Fibroblast of villous mesenchyme (primary cell): Measurements from ENCODE around the gene RPL37A. TPM values are rescaled to one million over a fixed set of nuclear protein-coding genes. Genes with fewer than 3 reads are reported as not detected.

Experiments
- DNase-seq: peaks from one replicate; pipeline ENCODE4 v3.0.0-alpha.2; 2010; ENCODE audit warnings: low read depth
- H3K4me3 ChIP-seq: 2 replicates; pipeline ENCODE4 v1.5.1; 2011; ENCODE audit warnings: low read depth, mild to moderate bottlenecking, low read length
- CTCF ChIP-seq: IDR thresholded peaks from 2 replicates; pipeline ENCODE4 v1.5.1; 2012; ENCODE audit warnings: low read depth, mild to moderate bottlenecking, low read length; ENCODE audit not compliant: insufficient read depth
- total RNA-seq: library from RNA; depleted of rRNA; stranded (reverse); fragments of >200 nt; gene quantifications from 2 replicates; pipeline ENCODE4 v1.2.3, GENCODE V29; 2012

The RPL37A gene
- total RNA-seq, 1 donor: 822 TPM

GRCh38 chr2:216465579-216466195, 33.0 kb upstream of the RPL37A start:
- H3K4me3 ChIP-seq: no peak overlapping the region
- TF ChIP-seq CTCF: no peak
- peak; percentile 37 for DNase-seq

GRCh38 chr2:216467845-216468244, 30.8 kb upstream of the RPL37A start:
- H3K4me3 ChIP-seq: no peak overlapping the region
- DNase-seq: no peak
- no peak for TF ChIP-seq CTCF

- no peak for DNase-seq
- no peak overlapping the region for H3K4me3 ChIP-seq
- TF ChIP-seq CTCF: no peak
These were observed 29.0 kb upstream of the RPL37A start for GRCh38 chr2:216469661-216470060.

- H3K4me3 ChIP-seq: no peak overlapping the region
- no peak for TF ChIP-seq CTCF
- DNase-seq: no peak
These were observed 25.5 kb upstream of the RPL37A start for GRCh38 chr2:216473187-216473586.

- no peak for DNase-seq
- TF ChIP-seq CTCF: no peak
- H3K4me3 ChIP-seq: no peak overlapping the region
These were observed 23.5 kb upstream of the RPL37A start for GRCh38 chr2:216474925-216475670.

- no peak for TF ChIP-seq CTCF
- no peak overlapping the region for H3K4me3 ChIP-seq
- DNase-seq: no peak
These were observed 22.9 kb upstream of the RPL37A start for GRCh38 chr2:216475767-216476166.
